ENCODE results near the gene ZNF701. TPM values are rescaled to one million over a fixed set of nuclear protein-coding genes. Genes with fewer than 3 reads are reported as not detected.
"Not testable (repeated sequence)": the region's sequence is repeated elsewhere in the genome, so short reads cannot be mapped to it uniquely, and the experiment has no call there.

Gene ZNF701
- total and polyA plus RNA-seq, 12 donors, result 4.0 to 21.3 (median 11.1) TPM

DNA sequence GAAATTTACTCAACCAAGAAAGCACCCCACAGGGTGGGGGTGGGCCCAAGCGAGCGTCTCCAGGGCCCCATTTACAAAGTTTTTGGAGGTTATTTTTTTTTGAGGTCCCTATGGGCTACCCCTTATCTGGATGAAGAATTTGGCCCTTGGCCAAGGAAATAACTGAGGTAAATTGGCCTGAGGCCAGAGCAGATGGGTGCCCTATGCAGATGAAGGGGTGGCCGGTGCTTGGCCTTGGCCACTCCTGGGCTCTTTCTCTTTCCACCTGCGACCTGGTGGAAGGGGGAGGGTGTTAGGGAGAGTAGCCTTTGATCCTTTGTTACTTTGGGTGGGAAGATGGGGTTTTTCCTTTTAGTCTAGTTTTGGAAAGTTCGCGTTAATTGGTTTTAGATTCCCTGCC is 15.5 kb downstream of the ZNF701 start:
- intact Hi-C loops (cut with DNase I), result no loop called here
- Histone ChIP-seq H3K36me3 (replicated peaks in 1 of 2) (peaks cover 0 to 18% of the 10 kb centered on the region in 2 donors), H3K4me3 (no peak overlapping the region), H3K27me3 (no peaks in the 10 kb centered on the region), H3K27ac (no peak overlapping the region), H3K4me1 (replicated peaks in 1 of 2) (no peaks in the 10 kb centered on the region), H3K9me3 (replicated peaks in 1 of 3) (peaks cover 0 to 4% (median 0%) of the 10 kb centered on the region in 3 donors)
- TF ChIP-seq POLR2A (IDR thresholded peaks at IDR 0.05), result no peak
- TF ChIP-seq, protein P1, sequence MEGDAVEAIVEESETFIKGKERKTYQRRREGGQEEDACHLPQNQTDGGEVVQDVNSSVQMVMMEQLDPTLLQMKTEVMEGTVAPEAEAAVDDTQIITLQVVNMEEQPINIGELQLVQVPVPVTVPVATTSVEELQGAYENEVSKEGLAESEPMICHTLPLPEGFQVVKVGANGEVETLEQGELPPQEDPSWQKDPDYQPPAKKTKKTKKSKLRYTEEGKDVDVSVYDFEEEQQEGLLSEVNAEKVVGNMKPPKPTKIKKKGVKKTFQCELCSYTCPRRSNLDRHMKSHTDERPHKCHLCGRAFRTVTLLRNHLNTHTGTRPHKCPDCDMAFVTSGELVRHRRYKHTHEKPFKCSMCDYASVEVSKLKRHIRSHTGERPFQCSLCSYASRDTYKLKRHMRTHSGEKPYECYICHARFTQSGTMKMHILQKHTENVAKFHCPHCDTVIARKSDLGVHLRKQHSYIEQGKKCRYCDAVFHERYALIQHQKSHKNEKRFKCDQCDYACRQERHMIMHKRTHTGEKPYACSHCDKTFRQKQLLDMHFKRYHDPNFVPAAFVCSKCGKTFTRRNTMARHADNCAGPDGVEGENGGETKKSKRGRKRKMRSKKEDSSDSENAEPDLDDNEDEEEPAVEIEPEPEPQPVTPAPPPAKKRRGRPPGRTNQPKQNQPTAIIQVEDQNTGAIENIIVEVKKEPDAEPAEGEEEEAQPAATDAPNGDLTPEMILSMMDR (IDR thresholded peaks at IDR 0.05), result no peak
- DNase-seq, result peak in 1 of 7 donors; percentile 46
- WGBS, 4 donors, result 84 to 91% (median 88%) methylated on average over 6 of the region's 6 CpGs

DNA sequence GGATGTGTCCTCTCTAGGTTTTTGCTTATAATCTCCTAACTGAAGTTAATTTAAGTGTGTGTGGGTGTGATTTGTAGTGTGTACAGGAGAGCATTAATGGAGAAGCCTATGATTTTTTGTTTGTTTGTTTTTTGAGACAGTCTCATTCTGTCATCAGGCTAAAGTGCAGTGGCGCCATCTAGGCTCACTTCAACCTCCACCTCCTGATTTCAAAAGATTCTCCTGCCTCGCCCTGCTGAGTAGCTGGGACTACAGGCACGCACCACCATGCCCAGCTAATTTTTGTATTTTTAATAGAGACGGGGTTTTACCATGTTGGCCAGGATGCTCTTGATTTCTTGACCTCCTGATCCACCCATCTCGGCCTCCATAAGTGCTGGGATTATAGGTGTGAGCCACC is 20.6 kb downstream of the ZNF701 start:
- peak in 1 of 7 donors; percentile 50 for DNase-seq
- Histone ChIP-seq H3K4me3 (no peak overlapping the region), H3K27ac (no peak overlapping the region), H3K4me1 (replicated peaks in 1 of 2) (no peaks in the 10 kb centered on the region), H3K36me3 (replicated peaks in 1 of 2) (no peaks in the 10 kb centered on the region), H3K9me3 (replicated peaks in 1 of 3) (no peaks in the 10 kb centered on the region), H3K27me3 (no peaks in the 10 kb centered on the region)
- TF ChIP-seq, protein P1 (IDR thresholded peaks at IDR 0.05), result no peak
- no peak for TF ChIP-seq POLR2A (IDR thresholded peaks at IDR 0.05)
- 91 to 95% (median 93%) methylated on average over 5 of the region's 5 CpGs for WGBS, 4 donors
- intact Hi-C loops (cut with DNase I), result no loop called here

DNA sequence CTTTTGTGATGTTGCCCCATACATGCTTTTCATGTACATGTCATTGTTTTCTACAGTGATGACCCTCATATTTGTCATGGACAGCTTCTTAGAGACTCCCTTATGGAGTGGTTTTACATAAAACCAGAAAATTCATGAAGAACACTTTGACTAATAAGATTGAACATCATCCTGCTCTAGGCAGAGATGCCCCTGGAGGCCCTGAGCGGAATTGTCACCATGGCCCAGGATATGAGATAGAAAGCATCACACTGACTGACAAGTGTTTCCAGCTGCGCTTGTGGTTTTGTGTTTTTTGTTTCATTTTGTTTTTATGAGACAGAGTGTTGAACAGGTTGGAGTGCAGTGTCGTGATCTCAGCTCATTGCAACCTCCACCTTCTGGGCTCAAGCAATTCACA is 22.2 kb downstream of the ZNF701 start:
- Histone ChIP-seq H3K4me1 (replicated peaks in 1 of 2) (no peaks in the 10 kb centered on the region), H3K4me3 (no peak overlapping the region), H3K27ac (no peak overlapping the region), H3K27me3 (no peaks in the 10 kb centered on the region), H3K9me3 (replicated peaks in 1 of 3) (no peaks in the 10 kb centered on the region), H3K36me3 (replicated peaks in 1 of 2) (no peaks in the 10 kb centered on the region)
- 64 to 96% (median 71%) methylated on average over 3 of the region's 3 CpGs for WGBS, 4 donors
- no peak for TF ChIP-seq POLR2A (IDR thresholded peaks at IDR 0.05)
- TF ChIP-seq, protein P1 (IDR thresholded peaks at IDR 0.05), result no peak
- DNase-seq, result peak in 1 of 7 donors; percentile 6
- intact Hi-C loops (cut with DNase I), result no loop called here

DNA sequence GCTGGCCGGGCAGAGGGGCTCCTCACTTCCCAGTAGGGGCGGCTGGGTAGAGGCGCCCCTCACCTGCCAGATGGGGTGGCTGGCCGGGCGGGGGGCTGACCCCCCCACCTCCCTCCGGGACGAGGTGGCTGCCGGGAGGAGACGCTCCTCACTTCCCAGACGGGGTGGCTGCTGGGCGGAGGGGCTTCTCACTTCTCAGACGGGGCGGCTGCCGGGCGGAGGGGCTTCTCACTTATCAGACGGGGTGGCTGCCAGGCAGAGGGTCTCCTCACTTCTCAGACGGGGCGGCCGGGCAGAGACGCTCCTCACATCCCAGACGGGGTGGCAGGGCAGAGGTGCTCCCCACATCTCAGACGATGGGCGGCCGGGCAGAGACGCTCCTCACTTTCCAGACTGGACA is 23.4 kb downstream of the ZNF701 start:
- H3K27me3 ChIP-seq; DNase-seq; H3K4me1 ChIP-seq (replicated peaks in 1 of 2); H3K4me3 ChIP-seq; H3K9me3 ChIP-seq (replicated peaks in 1 of 3); H3K27ac ChIP-seq; intact Hi-C loops (cut with DNase I); H3K36me3 ChIP-seq (replicated peaks in 1 of 2): not testable (repeated sequence)
- WGBS, 4 donors, result 97% methylated on average over 18 of the region's 25 CpGs; no CpG with 5 or more reads in 3 of the 4 donors

DNA sequence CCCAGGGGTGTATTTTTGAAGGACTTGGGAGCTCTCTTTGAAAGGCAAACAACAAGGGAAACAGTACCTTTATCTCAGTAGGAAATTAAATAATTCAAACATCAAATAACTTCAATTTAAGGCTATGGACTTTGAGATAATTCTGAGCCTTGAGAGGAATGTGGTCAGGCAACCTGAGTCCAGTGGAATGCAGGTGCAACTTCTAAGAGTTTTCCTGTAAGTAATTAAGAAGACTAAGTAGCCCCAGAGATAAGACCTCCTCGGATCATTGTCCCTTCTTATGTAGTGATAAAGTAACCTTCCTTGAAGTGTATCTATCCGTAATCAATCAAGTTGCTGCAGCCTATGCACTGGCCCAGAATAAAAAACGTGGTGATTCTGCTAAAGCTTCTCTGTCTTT is 29.2 kb downstream of the ZNF701 start:
- peaks cover 7 to 9% of the 10 kb centered on the region in 2 donors for H3K4me1 ChIP-seq (replicated peaks in 1 of 2)
- WGBS, 4 donors, result 85 to 92% (median 89%) methylated on average over 3 of the region's 3 CpGs
- no peaks in the 10 kb centered on the region for H3K36me3 ChIP-seq (replicated peaks in 1 of 2)
- no peaks in the 10 kb centered on the region for H3K9me3 ChIP-seq (replicated peaks in 1 of 3)
- H3K27ac ChIP-seq, result no peak overlapping the region
- no peaks in the 10 kb centered on the region for H3K27me3 ChIP-seq
- DNase-seq, result no peak
- no peak for TF ChIP-seq POLR2A (IDR thresholded peaks at IDR 0.05)
- TF ChIP-seq, protein P1 (IDR thresholded peaks at IDR 0.05), result no peak
- intact Hi-C loops (cut with DNase I), result no loop called here
- H3K4me3 ChIP-seq, result no peak overlapping the region

All from adrenal gland (tissue), 12 donors.